Measurements from ENCODE around the gene GUK1.
"Not testable (repeated sequence)": the region's sequence is repeated elsewhere in the genome, so short reads cannot be mapped to it uniquely, and the experiment has no call there.

GUK1 gene

GRCh38 chr1:228175316-228176023, 35.4 kb downstream of the GUK1 start:
- FAIRE-seq = no peak

GRCh38 chr1:228176024-228176395, 35.9 kb downstream of the GUK1 start:
- FAIRE-seq (no peak), DNase-seq (ENCODE audit: insufficient read length, low spot score) (no peak)

More at GRCh38 chr1:228175316-228176023, 35.4 kb downstream of the GUK1 start:
- DNase-seq (ENCODE audit: insufficient read length, low spot score) = no peak

GRCh38 chr1:228176461-228177182, 36.5 kb downstream of the GUK1 start:
- DNase-seq (ENCODE audit: insufficient read length, low spot score) = no peak
- FAIRE-seq = no peak

DNA sequence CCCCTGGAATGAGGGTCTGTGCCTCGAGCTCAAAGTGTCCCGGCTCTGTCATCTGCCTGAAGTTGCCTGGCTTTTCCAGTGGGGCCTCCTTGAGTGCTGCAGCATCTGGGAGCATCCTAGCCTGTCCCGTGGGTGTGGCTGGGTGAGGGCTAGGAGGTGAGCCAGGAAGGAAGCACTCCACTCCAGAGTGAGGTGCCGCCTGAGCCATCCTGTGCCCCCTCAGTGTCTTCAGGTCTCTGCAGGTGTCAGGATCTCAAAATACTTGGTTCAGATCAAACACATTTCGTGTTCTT, 37.0 kb downstream of the GUK1 start:
- no peak for FAIRE-seq
- no peak for DNase-seq (ENCODE audit: insufficient read length, low spot score)

DNA sequence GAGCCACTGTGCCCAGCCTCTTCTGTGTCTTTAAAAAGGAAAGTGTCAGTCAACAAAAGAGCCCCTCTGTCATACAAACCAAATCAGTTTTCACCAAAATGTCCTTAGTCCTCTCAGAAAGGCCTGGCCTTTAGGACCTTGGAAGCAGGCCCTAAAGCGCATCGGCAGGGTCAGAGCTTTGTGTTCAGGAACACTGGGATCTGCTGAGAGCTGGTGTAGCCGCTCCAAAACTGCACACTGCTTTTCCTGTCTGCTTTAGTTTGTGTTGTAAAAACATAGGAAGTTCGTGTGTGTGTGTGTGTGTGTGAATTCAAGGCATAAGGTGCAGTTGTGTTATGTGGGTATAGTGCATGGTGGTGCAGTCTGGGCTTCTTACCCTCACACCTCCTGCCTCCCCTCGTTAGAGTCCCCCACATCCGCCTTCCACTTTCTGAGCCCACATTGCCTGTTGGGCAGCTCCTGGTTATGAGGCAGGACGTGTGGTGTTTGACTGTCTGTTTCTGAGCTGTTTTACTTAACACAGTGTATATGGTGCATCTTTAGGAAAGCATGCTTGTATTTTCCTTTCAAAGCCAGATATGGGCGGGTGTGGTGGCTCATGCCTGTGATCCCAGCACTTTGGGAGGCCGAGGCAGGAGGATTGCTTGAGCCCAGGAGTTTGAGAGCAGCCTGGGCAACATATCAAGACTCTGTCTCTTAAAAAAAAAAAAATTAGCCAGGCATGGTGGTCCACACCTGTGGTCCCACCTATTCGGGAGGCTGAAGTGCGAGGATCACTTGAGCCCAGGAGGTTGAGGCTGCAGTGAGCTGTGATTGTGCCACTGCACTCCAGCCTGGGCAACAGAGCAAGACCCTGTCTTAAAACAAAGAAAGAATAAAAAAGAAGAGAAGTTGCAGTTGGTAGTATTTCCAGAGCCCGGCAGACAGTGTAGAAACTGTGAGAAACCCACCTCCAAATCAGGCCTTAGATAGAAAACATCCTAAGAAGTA, 37.9 kb downstream of the GUK1 start:
- DNase-seq (ENCODE audit: insufficient read length, low spot score) = no peak
- no peak for FAIRE-seq

- DNase-seq (ENCODE audit: insufficient read length, low spot score) = no peak
Measured at GRCh38 chr1:228178737-228179684, 38.9 kb downstream of the GUK1 start.

GRCh38 chr1:228180271-228180958, 40.3 kb downstream of the GUK1 start:
- no peak for FAIRE-seq

More at GRCh38 chr1:228178737-228179684, 38.9 kb downstream of the GUK1 start:
- FAIRE-seq = no peak

GRCh38 chr1:228180959-228181644, 41.0 kb downstream of the GUK1 start:
- DNase-seq (ENCODE audit: insufficient read length, low spot score) (no peak), FAIRE-seq (no peak)

More at GRCh38 chr1:228180271-228180958, 40.3 kb downstream of the GUK1 start:
- DNase-seq (ENCODE audit: insufficient read length, low spot score) = no peak

- DNase-seq (ENCODE audit: insufficient read length, low spot score) (no peak), FAIRE-seq (no peak)
Measured at GRCh38 chr1:228181645-228182034, 41.6 kb downstream of the GUK1 start.

- FAIRE-seq (no peak), DNase-seq (ENCODE audit: insufficient read length, low spot score) (no peak)
Measured at GRCh38 chr1:228182296-228183030, 42.4 kb downstream of the GUK1 start.

DNA sequence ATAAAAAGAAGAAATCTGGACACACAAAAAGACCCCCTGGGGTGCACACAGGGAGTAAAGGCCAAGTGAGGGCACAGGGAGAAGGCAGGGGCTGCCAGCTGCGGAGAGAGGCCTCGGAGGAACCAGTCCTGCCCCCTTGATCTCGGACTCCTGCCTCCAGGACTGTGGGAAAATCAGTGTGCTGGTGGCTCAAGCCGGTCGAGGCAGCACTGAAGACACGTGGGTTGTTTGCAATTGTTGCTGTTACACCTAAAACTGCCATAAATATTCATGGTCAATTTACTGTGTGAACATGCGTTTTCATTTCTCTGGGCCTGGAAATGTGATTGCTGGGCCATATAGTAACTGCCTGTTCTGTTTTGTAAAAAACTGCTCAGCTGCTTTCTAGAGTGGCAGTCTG, 44.1 kb downstream of the GUK1 start:
- FAIRE-seq = no peak
- DNase-seq (ENCODE audit: insufficient read length, low spot score) = no peak

DNA sequence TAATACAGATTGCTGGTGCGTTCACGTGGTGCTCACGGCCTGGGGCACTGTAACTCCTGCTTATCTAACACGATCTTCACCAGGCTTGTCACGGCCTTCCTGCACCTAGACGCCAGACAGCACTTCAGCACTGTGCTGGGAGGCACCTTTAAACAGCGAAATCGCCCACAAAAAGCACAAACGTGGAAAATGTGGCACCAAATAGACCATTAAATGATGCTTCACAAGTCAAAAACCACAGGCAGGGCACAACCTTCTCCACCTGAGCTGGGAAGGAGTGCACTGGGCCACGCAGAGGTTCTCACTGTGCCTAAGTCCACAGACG, 45.5 kb downstream of the GUK1 start:
- FAIRE-seq = no peak

GRCh38 chr1:228188249-228188648, 48.2 kb downstream of the GUK1 start:
- DNase-seq (ENCODE audit: insufficient read length, low spot score); FAIRE-seq: not testable (repeated sequence)

More for the DNA sequence above, 45.5 kb downstream of the GUK1 start:
- DNase-seq (ENCODE audit: insufficient read length, low spot score) = no peak

- FAIRE-seq (no peak), DNase-seq (ENCODE audit: insufficient read length, low spot score) (no peak)
Measured at GRCh38 chr1:228190182-228190581, 50.1 kb downstream of the GUK1 start.

GRCh38 chr1:228190778-228191177, 50.7 kb downstream of the GUK1 start:
- DNase-seq (ENCODE audit: insufficient read length, low spot score) = no peak
- FAIRE-seq = no peak

DNA sequence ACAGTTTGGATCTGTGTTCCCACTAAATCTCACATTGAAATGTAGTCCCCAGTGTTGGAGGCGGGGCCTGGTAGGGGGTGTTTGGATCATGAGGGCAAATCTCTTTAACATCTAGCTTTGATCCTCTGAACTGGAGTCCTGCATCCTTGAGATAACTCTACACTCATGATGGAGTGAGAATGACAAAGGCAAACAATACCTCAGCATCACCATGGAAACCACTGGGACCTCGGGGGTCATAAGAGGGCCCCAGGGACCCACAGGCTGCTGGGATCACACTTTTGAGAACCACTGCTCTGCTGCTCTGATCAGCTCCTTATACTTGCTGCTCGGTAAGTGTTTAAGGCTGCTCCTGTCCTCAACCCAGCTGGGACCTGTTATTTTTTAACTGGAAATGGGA, 54.4 kb downstream of the GUK1 start:
- DNase-seq (ENCODE audit: insufficient read length, low spot score) (no peak), FAIRE-seq (no peak)

DNA sequence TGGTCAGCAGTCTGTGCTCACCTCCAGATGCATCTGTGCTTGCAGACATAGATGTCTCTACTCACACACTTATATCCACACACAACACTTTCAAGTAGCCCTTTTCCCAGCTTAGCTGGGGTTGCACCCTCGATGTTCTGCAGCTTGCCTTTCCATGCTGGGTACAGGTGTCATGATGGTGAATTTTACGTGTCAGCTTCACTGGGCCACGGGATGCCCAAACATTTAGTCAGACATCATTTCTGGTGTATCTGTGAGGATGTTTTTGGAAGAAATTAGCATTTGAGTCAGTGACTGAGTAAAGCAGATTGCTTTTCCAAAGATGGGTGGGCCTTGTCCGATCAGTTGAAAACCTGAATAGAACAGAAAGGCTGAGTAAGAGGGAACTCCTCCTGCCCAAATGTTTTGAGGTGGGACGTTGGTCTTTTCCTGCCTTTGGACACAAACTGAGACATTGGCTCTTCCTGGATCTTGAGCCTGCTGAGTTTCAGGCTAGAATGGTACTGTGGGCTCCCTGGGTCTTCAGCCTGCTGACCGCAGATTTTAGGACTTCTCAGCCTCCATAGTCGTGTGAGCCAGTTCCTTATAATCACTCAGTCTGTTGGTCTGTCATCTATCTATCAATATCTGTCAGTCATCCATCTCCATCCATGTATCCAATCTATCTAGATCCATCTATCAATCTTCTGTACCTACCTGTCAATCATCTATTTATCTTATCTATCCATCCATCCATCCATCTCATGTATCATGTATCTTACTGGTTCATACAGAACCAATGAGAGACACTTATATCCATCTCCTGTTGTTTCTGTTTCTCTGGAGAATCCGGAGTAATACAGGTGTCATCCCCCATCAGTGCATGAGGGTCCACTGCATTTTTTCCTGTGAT, 55.1 kb downstream of the GUK1 start:
- no peak for FAIRE-seq
- DNase-seq (ENCODE audit: insufficient read length, low spot score) = no peak
